ENCODE measurements around the gene APOBEC3G. TPM values are rescaled to one million over a fixed set of nuclear protein-coding genes. Genes with fewer than 3 reads are reported as not detected.

Gene APOBEC3G
- total RNA-seq, 3 donors from 2014 or later: 7.2 to 14.1 (median 13.3) TPM

- intact Hi-C loops (cut with DNase I; ENCODE audit: low total_unique reads): no loop called here
- TF ChIP-seq POLR2AphosphoS5 (IDR thresholded peaks at IDR 0.05): no peak
- TF ChIP-seq CTCF (IDR thresholded peaks at IDR 0.05): no peak
- no peak for TF ChIP-seq POLR2A (IDR thresholded peaks at IDR 0.05)
- no peaks in the 10 kb centered on the region for H3K27me3 ChIP-seq
- H3K9me3 ChIP-seq: no peaks in the 10 kb centered on the region
- no peak for DNase-seq (ENCODE audit: low spot score in 2 of 2)
- H3K36me3 ChIP-seq: no peaks in the 10 kb centered on the region
- no peak overlapping the region for H3K4me3 ChIP-seq
- no peaks in the 10 kb centered on the region for H3K4me1 ChIP-seq
- H3K27ac ChIP-seq: no peak overlapping the region
These were observed 29.3 kb downstream of the APOBEC3G start for GRCh38 chr22:39106326-39106725.

- TF ChIP-seq POLR2A (IDR thresholded peaks at IDR 0.05): no peak
- no peak for TF ChIP-seq POLR2AphosphoS5 (IDR thresholded peaks at IDR 0.05)
- TF ChIP-seq CTCF (IDR thresholded peaks at IDR 0.05): no peak
- no peaks in the 10 kb centered on the region for H3K36me3 ChIP-seq
- no peaks in the 10 kb centered on the region for H3K9me3 ChIP-seq
- intact Hi-C loops (cut with DNase I; ENCODE audit: low total_unique reads): no loop called here
- H3K4me3 ChIP-seq: no peak overlapping the region
- H3K27me3 ChIP-seq: no peaks in the 10 kb centered on the region
- no peaks in the 10 kb centered on the region for H3K4me1 ChIP-seq
- DNase-seq (ENCODE audit: low spot score in 2 of 2): no peak
- H3K27ac ChIP-seq: no peak overlapping the region
These were observed 31.4 kb downstream of the APOBEC3G start for GRCh38 chr22:39108487-39108886.

- Histone ChIP-seq H3K4me1 (no peaks in the 10 kb centered on the region), H3K27me3 (no peaks in the 10 kb centered on the region), H3K27ac (no peak overlapping the region), H3K9me3 (no peaks in the 10 kb centered on the region), H3K36me3 (no peaks in the 10 kb centered on the region), H3K4me3 (no peak overlapping the region)
- DNase-seq (ENCODE audit: low spot score in 2 of 2): no peak
- no peak for TF ChIP-seq CTCF (IDR thresholded peaks at IDR 0.05)
- TF ChIP-seq POLR2AphosphoS5 (IDR thresholded peaks at IDR 0.05): no peak
- no peak for TF ChIP-seq POLR2A (IDR thresholded peaks at IDR 0.05)
- intact Hi-C loops (cut with DNase I; ENCODE audit: low total_unique reads): no loop called here
These were observed 32.3 kb downstream of the APOBEC3G start for GRCh38 chr22:39109361-39109760.

- H3K36me3 ChIP-seq: no peaks in the 10 kb centered on the region
- DNase-seq (ENCODE audit: low spot score in 2 of 2): no peak
- H3K9me3 ChIP-seq: no peaks in the 10 kb centered on the region
- no peaks in the 10 kb centered on the region for H3K4me1 ChIP-seq
- no peaks in the 10 kb centered on the region for H3K27me3 ChIP-seq
- H3K4me3 ChIP-seq: no peak overlapping the region
- no peak overlapping the region for H3K27ac ChIP-seq
- intact Hi-C loops (cut with DNase I; ENCODE audit: low total_unique reads): no loop called here
- no peak for TF ChIP-seq CTCF (IDR thresholded peaks at IDR 0.05)
- TF ChIP-seq POLR2AphosphoS5 (IDR thresholded peaks at IDR 0.05): no peak
- TF ChIP-seq POLR2A (IDR thresholded peaks at IDR 0.05): no peak
These were observed 33.8 kb downstream of the APOBEC3G start for GRCh38 chr22:39110631-39111561.

- no peak for DNase-seq (ENCODE audit: low spot score in 2 of 2)
- no peaks in the 10 kb centered on the region for H3K4me1 ChIP-seq
- no peaks in the 10 kb centered on the region for H3K9me3 ChIP-seq
- no peak overlapping the region for H3K4me3 ChIP-seq
- no peak overlapping the region for H3K27ac ChIP-seq
- intact Hi-C loops (cut with DNase I; ENCODE audit: low total_unique reads): no loop called here
- TF ChIP-seq POLR2A (IDR thresholded peaks at IDR 0.05) (no peak), POLR2AphosphoS5 (IDR thresholded peaks at IDR 0.05) (no peak), CTCF (IDR thresholded peaks at IDR 0.05) (no peak)
- no peaks in the 10 kb centered on the region for H3K27me3 ChIP-seq
- no peaks in the 10 kb centered on the region for H3K36me3 ChIP-seq
These were observed 37.0 kb downstream of the APOBEC3G start for GRCh38 chr22:39114112-39114511.

Measured in breast epithelium (tissue), 4 donors.